ENCODE results near the gene ADAMTS8.

Gene ADAMTS8

DNA sequence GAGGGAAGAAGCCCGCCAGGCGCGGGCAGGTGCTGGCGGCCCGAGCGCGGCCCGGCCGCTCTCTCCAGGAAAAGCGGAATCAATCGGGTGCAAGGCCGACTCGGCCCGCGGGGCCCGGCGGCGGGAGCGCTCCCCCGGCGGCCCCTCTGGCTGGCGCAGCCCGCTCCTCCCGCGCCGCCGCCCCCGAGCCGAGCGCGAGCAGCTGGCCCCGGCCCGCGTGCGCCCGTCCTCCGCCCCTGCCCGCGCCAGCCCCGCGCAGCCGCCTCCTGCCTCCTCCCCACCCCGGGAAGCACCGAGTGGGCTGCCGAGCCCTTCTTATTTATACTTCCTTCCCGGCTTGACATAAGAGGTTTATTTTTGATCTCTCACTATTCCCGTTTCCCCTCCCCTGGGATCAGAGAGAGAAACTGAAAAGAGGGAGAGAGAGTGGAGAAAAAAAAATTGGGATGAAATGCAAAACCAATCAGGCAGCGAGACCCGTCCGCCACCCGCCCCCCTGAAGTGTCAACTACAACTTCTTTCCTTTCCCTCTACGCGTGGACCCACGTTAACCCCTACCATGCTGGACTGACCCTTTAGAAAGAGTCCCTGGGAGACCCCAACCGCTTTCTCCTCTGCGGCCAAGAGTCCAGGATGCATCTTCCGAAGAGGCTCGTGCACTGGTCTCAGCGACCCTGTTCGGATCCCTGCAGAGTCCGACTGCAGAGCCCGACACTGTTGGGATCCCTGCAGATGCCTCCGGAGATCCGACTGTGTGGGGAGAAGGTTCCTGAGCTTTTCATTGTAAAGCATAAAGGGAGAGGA is at the start of gene ADAMTS8:
Gene ADAMTS8, minus strand, starts transcription at position 294 of the 804 bp plus-strand sequence. CDS start 323 bp downstream, outside the sequence.
- no peak for DNase-seq

DNA sequence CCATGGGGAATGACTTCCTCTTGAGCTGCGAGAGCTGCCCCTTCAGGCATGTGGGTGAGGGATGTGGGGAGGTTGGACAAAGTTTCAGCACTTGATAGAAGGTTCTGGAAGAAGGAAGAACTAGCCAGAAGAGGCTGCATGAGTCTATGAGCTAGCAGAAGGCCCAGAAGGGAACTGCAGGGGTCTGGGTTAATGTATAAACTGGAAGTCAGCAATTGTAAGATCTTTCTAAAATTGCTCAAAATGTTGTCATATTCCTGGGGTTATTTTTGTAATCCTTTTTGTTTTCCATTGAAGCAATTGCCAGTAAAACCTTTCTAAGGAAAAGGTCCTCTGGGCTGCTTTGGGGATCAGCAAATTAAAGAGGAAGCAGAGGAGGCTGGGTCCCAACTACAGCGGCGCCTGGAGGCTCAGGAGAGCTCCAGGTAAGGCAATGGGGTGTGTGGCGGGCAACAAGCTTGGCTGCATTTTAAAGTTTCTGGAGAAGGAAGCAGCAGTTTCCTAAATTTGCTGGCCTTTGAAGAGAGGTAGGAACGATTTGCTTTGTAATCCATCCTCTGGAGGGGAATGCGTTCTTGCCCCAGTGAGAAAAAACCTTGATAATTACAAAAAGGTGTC is 49.3 kb upstream of the ADAMTS8 start:
- no peak for DNase-seq

GRCh38 chr11:130476922-130477491 is 48.6 kb upstream of the ADAMTS8 start:
- DNase-seq = no peak

DNA sequence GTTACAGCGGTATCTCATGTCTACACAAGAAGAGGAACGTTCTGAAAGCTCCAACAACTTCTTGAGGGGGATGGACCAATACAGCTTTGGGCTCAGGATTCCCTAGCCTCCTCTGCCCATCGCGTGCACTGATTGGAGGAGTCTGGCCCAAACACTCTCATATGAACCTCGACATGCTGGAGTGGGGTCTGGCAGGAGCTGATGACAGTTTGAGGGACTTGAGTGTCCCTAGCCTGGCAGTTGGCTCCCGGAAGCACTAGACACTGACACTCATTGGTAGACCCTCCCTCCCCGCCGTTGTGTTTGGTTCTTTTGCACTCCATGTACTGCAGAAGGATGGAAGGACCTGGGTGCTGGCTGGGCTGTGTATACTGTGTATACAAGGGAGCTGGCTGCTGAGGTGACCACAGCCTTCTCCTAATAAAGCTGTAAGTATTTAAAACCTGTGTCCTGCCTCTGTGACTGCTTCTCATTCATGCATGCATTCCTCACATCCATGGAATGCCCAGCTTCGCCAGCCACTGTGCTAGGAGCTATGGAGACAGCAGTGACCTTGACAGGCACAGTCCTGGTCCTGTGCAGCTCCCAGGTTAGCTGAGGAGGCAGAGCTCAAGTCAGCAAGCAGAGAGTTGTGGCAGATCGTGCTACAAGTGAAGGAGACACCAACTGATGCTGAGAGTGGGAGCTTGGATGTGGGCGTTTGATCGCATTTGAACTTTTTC is 48.0 kb upstream of the ADAMTS8 start:
- no peak for DNase-seq

- no peak for DNase-seq
Observed at GRCh38 chr11:130475426-130476053, 47.1 kb upstream of the ADAMTS8 start.

DNA sequence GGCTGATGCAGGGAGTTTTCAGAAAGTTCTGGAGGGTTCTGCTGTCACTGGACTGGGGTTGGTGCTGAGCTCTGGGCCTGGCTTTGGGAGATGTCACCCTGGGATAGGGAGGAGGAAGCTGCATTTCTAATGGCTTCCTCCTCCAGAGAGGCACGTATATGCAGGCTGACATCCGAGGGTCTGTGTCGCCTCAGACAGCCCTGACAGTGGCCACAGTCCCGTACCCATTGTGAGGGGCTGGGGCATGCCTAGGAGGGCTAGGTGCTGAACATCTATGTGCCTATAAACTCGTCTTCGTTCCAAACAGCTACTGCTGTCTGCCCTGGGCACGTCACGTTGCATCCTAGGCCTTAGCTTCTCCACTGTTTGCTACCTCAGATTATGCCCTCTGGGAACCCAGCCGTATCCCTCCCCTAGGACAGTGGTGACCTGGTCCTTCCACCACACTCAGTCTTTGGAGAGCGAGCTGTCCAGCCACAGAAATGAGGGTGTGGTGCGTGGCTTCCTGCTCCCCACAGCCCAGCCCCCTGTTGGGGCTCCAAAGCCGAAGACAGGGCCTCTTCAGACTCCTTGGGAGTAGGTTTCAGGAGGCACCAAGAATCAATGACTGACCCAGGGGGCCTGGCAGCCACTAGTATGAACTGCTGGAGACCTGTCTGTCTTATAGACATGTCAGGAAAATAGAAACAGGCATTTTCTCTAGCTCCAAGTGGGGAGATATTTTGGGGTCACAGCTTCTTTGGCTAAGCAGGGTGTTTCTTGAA is 46.4 kb upstream of the ADAMTS8 start:
- no peak for DNase-seq

DNA sequence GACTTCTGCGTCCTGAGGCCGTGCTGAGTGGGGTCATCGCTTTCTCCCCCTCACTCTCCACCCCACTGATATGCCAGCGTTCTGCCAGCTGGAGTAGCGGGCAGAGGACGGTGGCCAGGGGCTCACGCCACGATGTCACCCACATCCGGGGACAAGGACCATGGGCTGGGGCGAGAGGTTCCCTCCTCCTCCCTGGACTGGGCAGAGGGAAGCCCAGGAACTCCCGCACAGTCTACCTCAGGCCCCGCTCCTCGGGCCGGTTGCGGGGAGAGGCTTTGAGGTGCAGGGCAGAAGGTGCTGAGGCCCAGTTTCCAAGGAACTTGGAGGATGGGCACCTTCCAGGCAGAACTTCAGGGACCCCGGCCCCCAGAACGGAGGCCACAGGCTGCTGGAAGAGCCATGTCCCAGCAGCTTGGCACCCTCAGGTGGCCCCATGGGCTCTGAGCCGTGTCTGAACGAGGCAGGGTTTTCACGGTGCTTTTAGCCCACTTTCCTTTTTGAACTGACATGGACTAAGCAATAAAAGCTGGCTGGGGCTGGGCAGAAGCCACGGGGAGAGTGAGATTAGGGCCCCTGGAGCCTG is 45.5 kb upstream of the ADAMTS8 start:
- no peak for DNase-seq

GRCh38 chr11:130473056-130473794 is 44.8 kb upstream of the ADAMTS8 start:
- no peak for DNase-seq

- no peak for DNase-seq
Observed at GRCh38 chr11:130472434-130472961, 44.1 kb upstream of the ADAMTS8 start.

GRCh38 chr11:130471731-130472433 is 43.5 kb upstream of the ADAMTS8 start:
- DNase-seq = no peak

- DNase-seq = no peak
Observed at GRCh38 chr11:130470832-130471706, 42.7 kb upstream of the ADAMTS8 start.

GRCh38 chr11:130469181-130469580 is 40.8 kb upstream of the ADAMTS8 start:
- no peak for DNase-seq

- no peak for DNase-seq
Observed at GRCh38 chr11:130467116-130467900, 38.9 kb upstream of the ADAMTS8 start.

DNA sequence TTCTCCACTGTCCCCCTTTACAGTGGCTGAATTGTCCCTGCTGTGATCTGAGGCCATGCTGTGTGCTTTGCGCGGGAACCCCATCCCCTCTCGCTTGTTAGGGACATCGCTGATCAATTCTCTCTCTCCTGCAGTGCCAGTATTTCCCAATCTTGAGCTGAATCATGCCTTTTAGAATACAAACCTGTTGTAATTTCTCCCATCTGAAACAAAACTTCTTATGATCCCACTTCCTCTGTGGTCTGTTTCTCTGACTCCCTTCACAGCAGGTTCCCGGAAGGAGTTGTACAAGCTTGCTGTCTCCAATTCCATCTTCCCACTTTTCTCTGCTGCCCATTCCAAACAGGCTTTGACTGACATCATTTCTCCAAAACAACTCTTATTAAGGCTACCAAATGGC is 36.9 kb upstream of the ADAMTS8 start:
- DNase-seq = no peak

DNA sequence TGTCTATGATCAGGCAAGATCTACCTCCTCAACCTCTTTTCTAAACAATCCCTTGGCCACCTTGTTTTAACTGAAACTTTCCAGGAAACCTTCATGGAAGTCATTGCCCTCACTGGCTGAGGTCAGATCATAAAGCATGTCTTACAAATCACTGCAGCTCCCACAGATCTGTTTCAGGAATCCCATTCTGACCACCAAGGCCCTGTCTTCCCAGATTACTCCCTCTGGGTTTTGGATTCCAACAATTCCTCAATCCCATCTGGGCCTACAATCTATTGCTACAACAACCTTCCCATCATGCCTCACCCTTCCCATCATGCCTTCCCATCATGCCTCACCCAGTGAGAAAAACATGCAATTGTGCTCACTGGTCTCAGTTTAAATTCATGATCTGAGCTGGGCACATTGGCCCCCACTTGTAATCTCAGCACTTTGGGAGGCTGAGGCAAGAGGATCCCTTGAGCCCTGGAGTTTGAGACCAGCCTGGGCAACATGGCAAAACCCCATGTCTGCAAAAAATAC is 35.9 kb upstream of the ADAMTS8 start:
- no peak for DNase-seq

DNA sequence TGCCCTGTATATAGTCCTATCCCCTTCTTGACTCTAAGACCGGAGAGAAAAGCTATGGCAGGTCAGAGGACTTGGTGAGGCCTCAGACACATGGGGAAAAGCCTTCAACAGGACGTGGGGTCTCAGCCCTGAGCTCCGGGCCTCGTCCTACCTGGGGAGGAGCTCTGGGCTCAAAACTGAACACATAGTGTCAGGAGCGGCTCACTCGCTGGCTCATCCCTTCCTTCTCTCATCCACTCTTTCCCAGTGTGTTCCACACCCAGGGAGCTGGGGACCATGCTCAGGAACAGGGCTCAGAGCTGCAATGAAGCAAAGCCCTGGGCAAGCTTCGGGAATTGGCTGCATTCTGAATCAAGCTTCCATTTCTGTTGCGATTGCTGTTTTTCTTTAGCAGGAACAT is 34.5 kb upstream of the ADAMTS8 start:
- no peak for DNase-seq

DNA sequence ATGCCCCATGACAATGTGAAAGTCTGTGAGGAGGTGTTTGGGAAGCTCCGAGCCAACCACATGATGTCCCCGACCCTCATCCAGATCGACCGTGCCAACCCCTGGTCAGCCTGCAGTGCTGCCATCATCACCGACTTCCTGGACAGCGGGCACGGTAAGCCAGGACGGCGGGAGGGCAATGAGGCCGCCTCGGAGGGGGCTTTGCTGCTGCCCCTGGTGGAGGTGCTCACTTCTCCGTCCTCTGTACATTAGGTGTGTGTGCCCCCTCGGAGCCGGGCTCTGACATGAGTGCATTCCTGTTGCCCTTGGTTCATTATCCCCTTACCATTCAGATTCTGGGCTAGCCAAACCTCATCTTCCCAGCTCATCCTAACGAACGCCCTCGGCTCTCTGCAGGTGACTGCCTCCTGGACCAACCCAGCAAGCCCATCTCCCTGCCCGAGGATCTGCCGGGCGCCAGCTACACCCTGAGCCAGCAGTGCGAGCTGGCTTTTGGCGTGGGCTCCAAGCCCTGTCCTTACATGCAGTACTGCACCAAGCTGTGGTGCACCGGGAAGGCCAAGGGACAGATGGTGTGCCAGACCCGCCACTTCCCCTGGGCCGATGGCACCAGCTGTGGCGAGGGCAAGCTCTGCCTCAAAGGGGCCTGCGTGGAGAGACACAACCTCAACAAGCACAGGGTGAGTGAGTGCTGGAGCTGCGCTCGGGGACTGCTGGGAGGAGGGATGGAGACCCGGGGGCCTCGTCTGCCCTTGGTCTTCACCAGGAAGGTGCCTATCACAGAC is 33.9 kb upstream of the ADAMTS8 start:
- DNase-seq = no peak

All from bone marrow (tissue), 2 donors.